ENCODE data around the gene POU5F1.

POU5F1 gene

DNA sequence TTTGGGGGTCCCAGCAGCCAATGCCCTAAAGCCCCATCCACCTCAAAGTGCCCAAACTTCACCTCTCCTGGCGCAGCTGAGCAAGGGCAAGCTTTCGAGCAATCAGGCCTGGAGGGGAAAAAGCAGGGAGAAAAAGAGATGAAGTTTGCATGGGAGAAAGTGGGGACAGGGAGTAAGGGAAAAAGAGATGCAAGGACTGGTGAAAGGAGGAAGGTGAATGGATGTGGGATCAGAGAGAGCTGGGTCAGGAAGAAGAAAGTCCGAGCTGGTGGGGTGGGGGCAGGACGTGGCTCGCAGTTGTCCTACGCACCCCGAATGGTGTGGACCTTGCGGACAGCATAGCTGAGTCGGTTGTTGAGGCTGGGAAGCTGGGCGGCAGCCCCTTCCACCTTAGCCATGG, 25.1 kb downstream of the POU5F1 start:
- no peak for TF ChIP-seq POLR2A (IDR thresholded peaks at IDR 0.05; ENCODE audit: low read depth, low read length)
- no peak for TF ChIP-seq TAF1 (IDR thresholded peaks at IDR 0.05; ENCODE audit: borderline replicate concordance, low read depth, low read length)
- TF ChIP-seq POLR2AphosphoS5 (IDR thresholded peaks at IDR 0.05; ENCODE audit: low read depth, low read length), result no peak
- no peak for DNase-seq (ENCODE audit: insufficient read length)
- FAIRE-seq, result no peak

GRCh38 chr6:31144970-31145340, 25.5 kb downstream of the POU5F1 start:
- TF ChIP-seq POLR2A (IDR thresholded peaks at IDR 0.05; ENCODE audit: low read depth, low read length) (no peak), POLR2AphosphoS5 (IDR thresholded peaks at IDR 0.05; ENCODE audit: low read depth, low read length) (no peak), TAF1 (IDR thresholded peaks at IDR 0.05; ENCODE audit: borderline replicate concordance, low read depth, low read length) (no peak)
- no peak for FAIRE-seq

GRCh38 chr6:31144296-31144969, 26.0 kb downstream of the POU5F1 start:
- FAIRE-seq (no peak), DNase-seq (ENCODE audit: insufficient read length) (no peak)
- TF ChIP-seq POLR2A (IDR thresholded peaks at IDR 0.05; ENCODE audit: low read depth, low read length), result no peak

More at GRCh38 chr6:31144970-31145340, 25.5 kb downstream of the POU5F1 start:
- DNase-seq (ENCODE audit: insufficient read length), result no peak

DNA sequence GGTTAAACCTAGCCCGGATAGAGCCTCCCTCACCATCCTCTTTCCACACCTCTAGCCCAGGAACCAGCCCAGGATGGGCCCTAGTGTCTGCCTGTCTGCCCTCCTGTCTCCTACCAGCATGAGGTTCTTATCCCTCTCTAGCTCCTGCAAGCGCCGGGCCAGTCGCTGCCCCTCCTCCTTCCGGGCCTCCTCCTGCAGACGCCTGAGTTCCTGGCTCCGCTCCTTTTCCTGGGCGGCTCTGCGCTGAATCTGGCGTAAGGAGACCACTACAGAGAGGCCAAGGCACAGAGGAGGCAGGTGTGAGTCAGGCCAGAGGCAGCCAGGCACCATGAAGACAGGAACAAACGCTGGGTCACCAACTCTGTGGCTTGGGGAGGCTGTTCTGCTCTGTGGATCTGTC, 27.3 kb downstream of the POU5F1 start:
- DNase-seq (ENCODE audit: insufficient read length) (no peak), FAIRE-seq (no peak)
- no peak for TF ChIP-seq POLR2A (IDR thresholded peaks at IDR 0.05; ENCODE audit: low read depth, low read length)
- TF ChIP-seq POLR2AphosphoS5 (IDR thresholded peaks at IDR 0.05; ENCODE audit: low read depth, low read length), result no peak
- no peak for TF ChIP-seq TAF1 (IDR thresholded peaks at IDR 0.05; ENCODE audit: borderline replicate concordance, low read depth, low read length)

DNA sequence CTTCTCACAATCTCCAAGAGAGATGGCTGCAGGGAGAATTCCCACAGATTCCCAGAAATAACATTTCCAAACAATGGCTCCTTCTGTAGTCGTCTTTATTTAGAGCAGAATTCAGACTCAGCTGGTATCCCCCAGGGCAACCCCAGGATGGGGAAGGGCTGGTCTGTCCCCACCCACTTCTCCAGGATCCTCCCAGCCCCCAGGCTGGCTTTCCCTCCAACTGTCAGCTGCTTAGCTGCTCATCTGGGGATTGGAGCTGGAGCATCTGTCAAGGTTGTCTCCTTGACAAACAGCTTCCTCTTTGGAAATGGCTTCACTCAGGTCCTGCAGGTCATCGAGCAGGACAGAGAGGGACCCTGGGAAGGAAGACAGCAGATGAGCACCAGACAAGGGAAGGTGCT, 28.1 kb downstream of the POU5F1 start:
- DNase-seq (ENCODE audit: insufficient read length), result no peak
- FAIRE-seq, result no peak

DNA sequence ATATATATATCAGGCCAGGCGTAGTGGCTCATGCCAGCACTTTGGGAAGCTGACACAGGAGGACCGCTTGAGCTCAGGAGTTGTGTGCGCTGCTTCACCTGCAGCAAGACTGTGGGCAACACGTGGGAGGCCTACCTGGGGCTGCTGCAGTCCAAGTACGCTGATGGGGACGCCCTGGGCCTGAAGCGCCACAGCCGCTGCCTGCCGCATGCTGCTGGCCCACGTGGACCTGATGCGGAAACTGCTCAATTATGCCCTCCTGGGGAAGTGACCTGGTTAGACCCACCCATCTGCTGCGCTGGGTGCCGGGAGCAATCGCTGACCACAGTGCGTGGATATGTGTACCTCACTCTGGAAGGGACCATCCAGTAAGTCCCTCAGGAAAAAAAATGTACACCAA, 29.8 kb downstream of the POU5F1 start:
- DNase-seq (ENCODE audit: insufficient read length), result no peak
- TF ChIP-seq POLR2A (IDR thresholded peaks at IDR 0.05; ENCODE audit: low read depth, low read length) (no peak), POLR2AphosphoS5 (IDR thresholded peaks at IDR 0.05; ENCODE audit: low read depth, low read length) (no peak), TAF1 (IDR thresholded peaks at IDR 0.05; ENCODE audit: borderline replicate concordance, low read depth, low read length) (no peak)

More for the DNA sequence above, 28.1 kb downstream of the POU5F1 start:
- TF ChIP-seq POLR2AphosphoS5 (IDR thresholded peaks at IDR 0.05; ENCODE audit: low read depth, low read length) (no peak), TAF1 (IDR thresholded peaks at IDR 0.05; ENCODE audit: borderline replicate concordance, low read depth, low read length) (no peak), POLR2A (IDR thresholded peaks at IDR 0.05; ENCODE audit: low read depth, low read length) (no peak)

GRCh38 chr6:31139599-31139998, 30.9 kb downstream of the POU5F1 start:
- no peak for DNase-seq (ENCODE audit: insufficient read length)
- FAIRE-seq, result no peak
- TF ChIP-seq POLR2A (IDR thresholded peaks at IDR 0.05; ENCODE audit: low read depth, low read length), result no peak
- no peak for TF ChIP-seq TAF1 (IDR thresholded peaks at IDR 0.05; ENCODE audit: borderline replicate concordance, low read depth, low read length)
- no peak for TF ChIP-seq POLR2AphosphoS5 (IDR thresholded peaks at IDR 0.05; ENCODE audit: low read depth, low read length)

More for the DNA sequence above, 29.8 kb downstream of the POU5F1 start:
- no peak for FAIRE-seq

GRCh38 chr6:31138982-31139381, 31.5 kb downstream of the POU5F1 start, which contains the start of gene PSORS1C2:
TSS of gene PSORS1C2 (minus strand) at chr6:31139066. CDS start at chr6:31139026, 40 bp downstream.
- TF ChIP-seq POLR2AphosphoS5 (IDR thresholded peaks at IDR 0.05; ENCODE audit: low read depth, low read length) (no peak), TAF1 (IDR thresholded peaks at IDR 0.05; ENCODE audit: borderline replicate concordance, low read depth, low read length) (no peak), POLR2A (IDR thresholded peaks at IDR 0.05; ENCODE audit: low read depth, low read length) (no peak)
- DNase-seq (ENCODE audit: insufficient read length) (no peak), FAIRE-seq (no peak)

DNA sequence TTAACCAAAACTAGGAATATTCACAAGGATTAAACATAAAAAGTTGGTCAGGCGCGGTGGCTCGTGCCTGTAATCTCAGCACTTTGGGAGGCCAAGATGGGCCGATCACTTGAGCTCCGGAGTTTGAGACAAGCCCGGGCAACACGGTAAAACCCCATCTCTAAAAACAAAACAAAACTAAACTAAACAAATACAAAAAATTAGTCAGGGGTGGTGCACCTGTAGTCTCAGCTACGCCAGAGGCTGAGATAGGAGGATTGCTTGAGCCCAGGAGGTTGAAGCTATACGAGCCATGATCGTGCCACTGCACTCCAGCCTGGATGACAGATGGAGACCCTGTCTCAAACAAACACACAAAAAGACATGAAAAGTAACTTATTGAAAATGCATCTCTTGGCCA, 34.8 kb downstream of the POU5F1 start:
- TF ChIP-seq POLR2AphosphoS5 (IDR thresholded peaks at IDR 0.05; ENCODE audit: low read depth, low read length) (no peak), POLR2A (IDR thresholded peaks at IDR 0.05; ENCODE audit: low read depth, low read length) (no peak), TAF1 (IDR thresholded peaks at IDR 0.05; ENCODE audit: borderline replicate concordance, low read depth, low read length) (no peak)
- DNase-seq (ENCODE audit: insufficient read length) (no peak), FAIRE-seq (no peak)

- no peak for FAIRE-seq
These were observed 37.7 kb downstream of the POU5F1 start for GRCh38 chr6:31132806-31133205.

DNA sequence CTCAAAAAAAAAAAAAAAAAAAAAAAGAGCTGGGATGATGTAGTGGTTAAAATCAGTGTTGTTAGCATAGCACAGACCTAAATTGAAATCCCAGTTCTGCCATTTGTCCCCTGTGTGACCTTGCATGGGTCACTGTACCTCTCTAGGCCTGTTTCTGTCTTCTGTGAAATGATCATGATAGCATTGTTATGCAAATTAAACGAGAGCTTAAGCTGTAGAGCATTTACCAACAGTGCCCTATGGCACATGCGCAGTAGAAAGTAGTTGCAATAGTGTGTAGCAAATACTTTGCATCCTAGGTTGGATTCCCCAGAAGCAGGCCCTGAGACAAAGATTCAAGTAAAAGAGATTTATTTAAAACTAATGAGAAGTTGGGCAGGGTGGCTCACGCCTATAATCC, 38.9 kb downstream of the POU5F1 start:
- DNase-seq (ENCODE audit: insufficient read length), result no peak
- no peak for FAIRE-seq
- TF ChIP-seq TAF1 (IDR thresholded peaks at IDR 0.05; ENCODE audit: borderline replicate concordance, low read depth, low read length) (no peak), POLR2A (IDR thresholded peaks at IDR 0.05; ENCODE audit: low read depth, low read length) (no peak), POLR2AphosphoS5 (IDR thresholded peaks at IDR 0.05; ENCODE audit: low read depth, low read length) (no peak)

More at GRCh38 chr6:31132806-31133205, 37.7 kb downstream of the POU5F1 start:
- TF ChIP-seq POLR2AphosphoS5 (IDR thresholded peaks at IDR 0.05; ENCODE audit: low read depth, low read length) (no peak), POLR2A (IDR thresholded peaks at IDR 0.05; ENCODE audit: low read depth, low read length) (no peak), TAF1 (IDR thresholded peaks at IDR 0.05; ENCODE audit: borderline replicate concordance, low read depth, low read length) (no peak)
- DNase-seq (ENCODE audit: insufficient read length), result no peak

DNA sequence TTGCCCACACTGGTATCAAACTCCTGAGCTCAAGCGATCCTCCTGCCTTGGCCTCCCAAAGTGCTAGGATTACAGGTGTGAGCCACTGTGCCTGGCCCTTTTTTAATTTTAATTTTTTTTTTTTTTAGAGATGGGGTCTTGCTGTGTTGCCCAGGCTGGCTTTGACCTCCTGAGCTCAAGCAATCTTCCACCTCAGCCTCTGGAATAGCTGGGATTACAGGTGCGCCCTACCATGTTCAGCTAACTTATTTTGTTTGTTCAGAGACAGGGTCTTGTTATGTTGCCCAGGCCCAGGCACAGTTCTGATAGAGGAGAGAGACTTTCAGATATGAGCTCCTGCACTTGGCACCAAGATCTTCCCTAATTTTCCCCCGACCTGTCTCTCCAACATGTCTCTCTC, 39.7 kb downstream of the POU5F1 start:
- no peak for FAIRE-seq
- no peak for TF ChIP-seq POLR2AphosphoS5 (IDR thresholded peaks at IDR 0.05; ENCODE audit: low read depth, low read length)
- no peak for TF ChIP-seq TAF1 (IDR thresholded peaks at IDR 0.05; ENCODE audit: borderline replicate concordance, low read depth, low read length)
- TF ChIP-seq POLR2A (IDR thresholded peaks at IDR 0.05; ENCODE audit: low read depth, low read length), result no peak

More for the DNA sequence above, 39.7 kb downstream of the POU5F1 start:
- no peak for DNase-seq (ENCODE audit: insufficient read length)
